HEK293 (cell line): ENCODE data around the gene ANKRD28.

ENCODE experiments used
- CTCF ChIA-PET: fragments of 350-600 bp; formaldehyde crosslinking; extraction: SDS; loops from one replicate; lab custom pipeline; 2021; ENCODE audit warnings: antibody characterized with exemption; lab: Yijun Ruan, JAX
- POLR2A ChIA-PET: fragments of 300-600 bp; formaldehyde crosslinking; extraction: SDS; loops from one replicate; lab custom pipeline; 2020; ENCODE audit warnings: antibody characterized with exemption, inconsistent platforms; lab: Yijun Ruan, JAX
- H3K27ac ChIP-seq: fragments of 200-500 bp; sonication (Bioruptor generic); 2 replicates; pipeline ENCODE4 v1.5.1; 2014; ENCODE audit warnings: low read depth, low read length, control low read depth, inconsistent platforms; ENCODE audit errors: extremely low read depth
- H3K36me3 ChIP-seq, 2 experiments: fragments of 200-500 bp in 1 of 2; sonication (Bioruptor generic) in 1 of 2; 1 replicate in 1 of 2; 2 replicates in 1 of 2; pipeline ENCODE4 v1.5.1; 2014 to 2017; ENCODE audit warnings: inconsistent platforms in 2 of 2, low read length in 2 of 2; ENCODE audit not compliant: control insufficient read depth in 2 of 2, insufficient read depth in 1 of 2
- H3K4me1 ChIP-seq: fragments of 200-500 bp; sonication (Bioruptor generic); 2 replicates; pipeline ENCODE4 v1.5.1; 2014; ENCODE audit warnings: mild to moderate bottlenecking, low read length, inconsistent platforms; ENCODE audit not compliant: control insufficient read depth, insufficient read depth
- H3K4me3 ChIP-seq: 2 replicates; pipeline ENCODE4 v1.5.1; 2011; ENCODE audit warnings: low read depth, mild to moderate bottlenecking, control low read depth, low read length, moderate library complexity
- H3K9me3 ChIP-seq: fragments of 200-500 bp; sonication (Bioruptor generic); 2 replicates; pipeline ENCODE4 v1.5.1; 2014; ENCODE audit warnings: low read depth, low read length, inconsistent platforms; ENCODE audit not compliant: control insufficient read depth, insufficient read depth
- EGR2 ChIP-seq: fragments of 450-650 bp; formaldehyde crosslinking; IDR thresholded peaks from 2 replicates; pipeline ENCODE4 v1.5.1; 2016; ENCODE audit warnings: low read depth, missing biosample characterization, missing genetic modification characterization
- FEZF1 ChIP-seq: fragments of 450-650 bp; formaldehyde crosslinking; IDR thresholded peaks from 2 replicates; pipeline ENCODE4 v1.5.1; 2016; ENCODE audit warnings: missing biosample characterization, missing genetic modification characterization
- HOXD13 ChIP-seq: sonication (generic); formaldehyde crosslinking; IDR thresholded peaks from 2 replicates; pipeline ENCODE4 v1.8.0; 2022; ENCODE audit warnings: missing genetic modification reagents, borderline replicate concordance
- MZF1 ChIP-seq: fragments of 450-650 bp; formaldehyde crosslinking; IDR thresholded peaks from 2 replicates; pipeline ENCODE4 v1.5.1; 2017; ENCODE audit warnings: missing biosample characterization, missing genetic modification characterization, borderline replicate concordance
- SP3 ChIP-seq: fragments of 450-650 bp; formaldehyde crosslinking; IDR thresholded peaks from 2 replicates; pipeline ENCODE4 v1.5.1; 2016; ENCODE audit warnings: missing biosample characterization, missing genetic modification characterization
- ZNF146 ChIP-seq: fragments of 450-650 bp; formaldehyde crosslinking; IDR thresholded peaks from 2 replicates; pipeline ENCODE4 v1.5.1; 2016; ENCODE audit warnings: missing biosample characterization, missing genetic modification characterization
- ZNF221 ChIP-seq: fragments of 450-650 bp; formaldehyde crosslinking; IDR thresholded peaks from 2 replicates; pipeline ENCODE4 v1.5.1; 2017; ENCODE audit warnings: missing biosample characterization, missing genetic modification characterization, borderline replicate concordance
- ZNF292 ChIP-seq: fragments of 450-650 bp; formaldehyde crosslinking; IDR thresholded peaks from 2 replicates; pipeline ENCODE4 v1.5.1; 2016; ENCODE audit warnings: low read depth, missing biosample characterization, missing genetic modification characterization, borderline replicate concordance
- ZNF302 ChIP-seq: fragments of 450-650 bp; formaldehyde crosslinking; IDR thresholded peaks from 2 replicates; pipeline ENCODE4 v1.5.1; 2016; ENCODE audit warnings: missing biosample characterization, missing genetic modification characterization, low read depth
- ZNF510 ChIP-seq: fragments of 450-650 bp; formaldehyde crosslinking; IDR thresholded peaks from 2 replicates; pipeline ENCODE4 v1.5.1; 2018; ENCODE audit warnings: mild to moderate bottlenecking, missing genetic modification characterization, missing biosample characterization; ENCODE audit not compliant: insufficient replicate concordance
- ZNF571 ChIP-seq: fragments of 450-650 bp; formaldehyde crosslinking; IDR thresholded peaks from 2 replicates; pipeline ENCODE4 v1.5.0; 2017; ENCODE audit warnings: missing biosample characterization, missing genetic modification characterization
- ZNF621 ChIP-seq: fragments of 450-650 bp; formaldehyde crosslinking; IDR thresholded peaks from 2 replicates; pipeline ENCODE4 v1.5.1; 2017; ENCODE audit warnings: missing biosample characterization, missing genetic modification characterization
- ZNF776 ChIP-seq: fragments of 450-650 bp; formaldehyde crosslinking; IDR thresholded peaks from 2 replicates; pipeline ENCODE4 v1.5.0; 2017; ENCODE audit warnings: missing biosample characterization, missing genetic modification characterization, borderline replicate concordance
- TF ChIP-seq, protein P1 (sequence below): fragments of 450-650 bp; formaldehyde crosslinking; IDR thresholded peaks from 2 replicates; pipeline ENCODE4 v1.5.1; 2016; ENCODE audit warnings: missing biosample characterization, missing genetic modification characterization
- TF ChIP-seq, protein P2 (sequence below): fragments of 450-650 bp; formaldehyde crosslinking; IDR thresholded peaks from 2 replicates; pipeline ENCODE4 v1.5.1; 2016; ENCODE audit warnings: missing biosample characterization, missing genetic modification characterization
- TF ChIP-seq, protein P3 (sequence below): fragments of 450-650 bp; formaldehyde crosslinking; IDR thresholded peaks from 2 replicates; pipeline ENCODE4 v1.5.1; 2016; ENCODE audit warnings: missing biosample characterization, missing genetic modification characterization
- TF ChIP-seq, protein P4 (sequence below): fragments of 450-650 bp; formaldehyde crosslinking; IDR thresholded peaks from 2 replicates; pipeline ENCODE4 v1.5.1; 2016; ENCODE audit warnings: missing biosample characterization, missing genetic modification characterization, low read depth

The ANKRD28 gene

DNA sequence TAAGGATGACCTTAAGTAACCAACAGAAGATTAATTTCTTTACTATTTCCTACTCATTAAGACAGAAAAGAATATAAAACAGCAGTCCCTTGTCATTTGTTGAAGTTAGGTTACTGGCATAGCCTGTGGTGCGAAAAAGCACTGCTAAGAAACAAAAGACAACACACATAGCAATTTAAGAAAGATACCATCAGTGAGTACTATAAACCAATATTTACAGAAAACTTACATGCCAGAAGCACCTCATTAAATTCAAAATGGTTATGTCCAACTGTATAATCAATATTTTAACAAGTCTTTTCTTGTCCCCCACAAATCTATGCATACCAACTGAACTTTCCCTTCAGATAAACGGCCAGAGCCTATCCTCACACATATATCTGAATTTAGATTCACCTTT, 42.0 kb downstream of the ANKRD28 start:
- POLR2A ChIA-PET: no interaction called here
- TF ChIP-seq ZNF302 (tag by site-specific recombination) (no peak), ZNF510 (tag by site-specific recombination) (no peak), HOXD13 (no peak), ZNF221 (no peak), ZNF571 (tag by site-specific recombination) (no peak)
- H3K9me3 ChIP-seq: no peaks in the 10 kb centered on the region
- H3K4me3 ChIP-seq: no peak overlapping the region
- no peak overlapping the region for H3K27ac ChIP-seq
- CTCF ChIA-PET: no interaction called here
- no peaks in the 10 kb centered on the region for H3K36me3 ChIP-seq
- H3K4me1 ChIP-seq: 0 out of 2 replicates have a peak, but pooled peaks cover 4% of the 10 kb centered on the region

DNA sequence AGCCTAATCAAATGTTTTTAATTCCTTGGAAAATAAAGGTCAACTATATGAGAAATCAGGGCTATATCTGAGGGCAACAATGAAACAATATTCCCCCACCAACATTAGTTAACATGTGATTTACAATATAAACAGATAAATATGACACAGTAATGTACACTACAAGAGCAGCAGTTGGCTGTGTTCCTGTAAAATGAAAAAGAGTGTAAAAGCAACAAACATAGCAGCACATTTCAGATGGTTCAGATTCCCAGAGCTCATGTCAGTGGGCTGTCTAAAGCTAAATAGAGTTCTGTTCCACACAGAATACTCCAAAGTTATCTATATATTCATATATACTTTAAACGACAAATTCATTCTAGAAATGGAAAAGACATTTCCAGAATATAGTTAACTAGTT, 42.6 kb downstream of the ANKRD28 start:
- Histone ChIP-seq H3K4me1 (0 out of 2 replicates have a peak, but pooled peaks cover 4% of the 10 kb centered on the region), H3K36me3 (peaks cover 0 to 4% of the 10 kb centered on the region in 2 experiments; a peak in 1 of 3 replicates), H3K27ac (no peak overlapping the region), H3K9me3 (no peaks in the 10 kb centered on the region), H3K4me3 (no peak overlapping the region)
- POLR2A ChIA-PET: no interaction called here
- TF ChIP-seq MZF1 (tag by site-specific recombination) (no peak), ZNF571 (tag by site-specific recombination) (no peak), ZNF621 (tag by site-specific recombination) (no peak)
- TF ChIP-seq, protein P1, sequence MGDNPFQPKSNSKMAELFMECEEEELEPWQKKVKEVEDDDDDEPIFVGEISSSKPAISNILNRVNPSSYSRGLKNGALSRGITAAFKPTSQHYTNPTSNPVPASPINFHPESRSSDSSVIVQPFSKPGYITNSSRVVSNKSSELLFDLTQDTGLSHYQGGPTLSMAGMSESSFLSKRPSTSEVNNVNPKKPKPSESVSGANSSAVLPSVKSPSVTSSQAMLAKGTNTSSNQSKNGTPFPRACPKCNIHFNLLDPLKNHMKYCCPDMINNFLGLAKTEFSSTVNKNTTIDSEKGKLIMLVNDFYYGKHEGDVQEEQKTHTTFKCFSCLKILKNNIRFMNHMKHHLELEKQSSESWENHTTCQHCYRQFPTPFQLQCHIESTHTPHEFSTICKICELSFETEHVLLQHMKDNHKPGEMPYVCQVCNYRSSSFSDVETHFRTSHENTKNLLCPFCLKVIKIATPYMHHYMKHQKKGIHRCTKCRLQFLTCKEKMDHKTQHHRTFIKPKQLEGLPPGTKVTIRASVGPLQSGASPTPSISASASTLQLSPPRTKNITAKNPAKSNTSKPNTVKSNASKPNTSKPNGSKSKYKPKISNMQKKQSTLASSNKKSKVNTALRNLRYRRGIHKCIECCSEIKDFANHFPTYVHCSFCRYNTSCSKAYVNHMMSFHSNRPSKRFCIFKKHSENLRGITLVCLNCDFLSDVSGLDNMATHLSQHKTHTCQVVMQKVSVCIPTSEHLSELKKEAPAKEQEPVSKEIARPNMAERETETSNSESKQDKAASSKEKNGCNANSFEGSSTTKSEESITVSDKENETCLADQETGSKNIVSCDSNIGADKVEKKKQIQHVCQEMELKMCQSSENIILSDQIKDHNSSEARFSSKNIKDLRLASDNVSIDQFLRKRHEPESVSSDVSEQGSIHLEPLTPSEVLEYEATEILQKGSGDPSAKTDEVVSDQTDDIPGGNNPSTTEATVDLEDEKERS (tag by site-specific recombination): no peak
- CTCF ChIA-PET: no interaction called here

DNA sequence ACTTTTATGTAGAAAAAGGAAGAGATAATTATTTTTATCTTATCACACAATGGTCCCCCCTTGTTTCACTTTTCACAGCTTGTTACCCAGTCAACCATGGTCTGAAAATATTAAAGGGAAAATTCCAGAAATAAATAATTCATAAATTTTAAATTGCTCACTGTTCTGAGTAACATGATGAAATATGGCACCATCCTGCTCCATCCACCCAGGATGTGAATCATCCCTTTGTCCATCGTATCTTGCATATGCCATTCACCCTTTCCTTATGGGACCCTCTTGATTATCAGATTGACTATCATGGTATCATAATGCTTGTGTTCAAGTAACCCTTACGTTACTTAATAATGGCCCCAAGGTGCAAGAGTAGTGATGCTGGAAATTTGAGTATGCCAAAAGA, 43.7 kb downstream of the ANKRD28 start:
- H3K4me1 ChIP-seq: 0 out of 2 replicates have a peak, but pooled peaks cover 4% of the 10 kb centered on the region
- H3K9me3 ChIP-seq: no peaks in the 10 kb centered on the region
- TF ChIP-seq, protein P2, sequence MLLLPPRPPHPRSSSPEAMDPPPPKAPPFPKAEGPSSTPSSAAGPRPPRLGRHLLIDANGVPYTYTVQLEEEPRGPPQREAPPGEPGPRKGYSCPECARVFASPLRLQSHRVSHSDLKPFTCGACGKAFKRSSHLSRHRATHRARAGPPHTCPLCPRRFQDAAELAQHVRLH: no peak
- TF ChIP-seq, protein P3, sequence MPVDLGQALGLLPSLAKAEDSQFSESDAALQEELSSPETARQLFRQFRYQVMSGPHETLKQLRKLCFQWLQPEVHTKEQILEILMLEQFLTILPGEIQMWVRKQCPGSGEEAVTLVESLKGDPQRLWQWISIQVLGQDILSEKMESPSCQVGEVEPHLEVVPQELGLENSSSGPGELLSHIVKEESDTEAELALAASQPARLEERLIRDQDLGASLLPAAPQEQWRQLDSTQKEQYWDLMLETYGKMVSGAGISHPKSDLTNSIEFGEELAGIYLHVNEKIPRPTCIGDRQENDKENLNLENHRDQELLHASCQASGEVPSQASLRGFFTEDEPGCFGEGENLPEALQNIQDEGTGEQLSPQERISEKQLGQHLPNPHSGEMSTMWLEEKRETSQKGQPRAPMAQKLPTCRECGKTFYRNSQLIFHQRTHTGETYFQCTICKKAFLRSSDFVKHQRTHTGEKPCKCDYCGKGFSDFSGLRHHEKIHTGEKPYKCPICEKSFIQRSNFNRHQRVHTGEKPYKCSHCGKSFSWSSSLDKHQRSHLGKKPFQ (tag by site-specific recombination): no peak
- TF ChIP-seq EGR2 (tag by site-specific recombination) (no peak), FEZF1 (tag by site-specific recombination) (no peak), ZNF776 (tag by site-specific recombination) (no peak), ZNF146 (tag by site-specific recombination) (no peak), SP3 (tag by site-specific recombination) (no peak), ZNF292 (tag by site-specific recombination) (no peak)
- TF ChIP-seq, protein P4, sequence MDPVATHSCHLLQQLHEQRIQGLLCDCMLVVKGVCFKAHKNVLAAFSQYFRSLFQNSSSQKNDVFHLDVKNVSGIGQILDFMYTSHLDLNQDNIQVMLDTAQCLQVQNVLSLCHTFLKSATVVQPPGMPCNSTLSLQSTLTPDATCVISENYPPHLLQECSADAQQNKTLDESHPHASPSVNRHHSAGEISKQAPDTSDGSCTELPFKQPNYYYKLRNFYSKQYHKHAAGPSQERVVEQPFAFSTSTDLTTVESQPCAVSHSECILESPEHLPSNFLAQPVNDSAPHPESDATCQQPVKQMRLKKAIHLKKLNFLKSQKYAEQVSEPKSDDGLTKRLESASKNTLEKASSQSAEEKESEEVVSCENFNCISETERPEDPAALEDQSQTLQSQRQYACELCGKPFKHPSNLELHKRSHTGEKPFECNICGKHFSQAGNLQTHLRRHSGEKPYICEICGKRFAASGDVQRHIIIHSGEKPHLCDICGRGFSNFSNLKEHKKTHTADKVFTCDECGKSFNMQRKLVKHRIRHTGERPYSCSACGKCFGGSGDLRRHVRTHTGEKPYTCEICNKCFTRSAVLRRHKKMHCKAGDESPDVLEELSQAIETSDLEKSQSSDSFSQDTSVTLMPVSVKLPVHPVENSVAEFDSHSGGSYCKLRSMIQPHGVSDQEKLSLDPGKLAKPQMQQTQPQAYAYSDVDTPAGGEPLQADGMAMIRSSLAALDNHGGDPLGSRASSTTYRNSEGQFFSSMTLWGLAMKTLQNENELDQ (tag by site-specific recombination): no peak
- H3K36me3 ChIP-seq: peaks cover 0 to 4% of the 10 kb centered on the region in 2 experiments; a peak in 1 of 3 replicates
- no peak overlapping the region for H3K27ac ChIP-seq
- POLR2A ChIA-PET: no interaction called here
- H3K4me3 ChIP-seq: no peak overlapping the region
- CTCF ChIA-PET: no interaction called here
